ENCODE measurements around the gene RIMS1.
"Not testable (repeated sequence)": the region's sequence is repeated elsewhere in the genome, so short reads cannot be mapped to it uniquely, and the experiment has no call there.

The RIMS1 gene

DNA sequence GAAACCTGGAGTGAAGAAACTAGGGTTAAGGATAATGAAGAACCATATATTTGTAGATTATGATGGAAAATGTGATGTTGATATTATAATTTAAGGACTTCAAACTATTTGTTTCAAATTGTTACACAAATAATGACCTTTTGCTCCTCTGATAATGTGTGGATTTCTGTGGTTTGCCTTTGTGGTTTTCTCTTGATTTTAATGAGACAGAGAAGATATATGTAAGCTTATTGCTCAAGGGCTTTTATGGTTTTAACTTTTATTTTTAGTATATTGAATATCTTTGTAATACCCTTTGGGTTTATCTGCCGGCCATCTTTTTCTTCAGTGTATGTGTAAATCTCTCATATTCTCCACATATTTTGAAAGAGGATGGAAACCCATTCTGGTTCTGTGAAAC, 362.3 kb downstream of the RIMS1 start:
- no peak for ATAC-seq

DNA sequence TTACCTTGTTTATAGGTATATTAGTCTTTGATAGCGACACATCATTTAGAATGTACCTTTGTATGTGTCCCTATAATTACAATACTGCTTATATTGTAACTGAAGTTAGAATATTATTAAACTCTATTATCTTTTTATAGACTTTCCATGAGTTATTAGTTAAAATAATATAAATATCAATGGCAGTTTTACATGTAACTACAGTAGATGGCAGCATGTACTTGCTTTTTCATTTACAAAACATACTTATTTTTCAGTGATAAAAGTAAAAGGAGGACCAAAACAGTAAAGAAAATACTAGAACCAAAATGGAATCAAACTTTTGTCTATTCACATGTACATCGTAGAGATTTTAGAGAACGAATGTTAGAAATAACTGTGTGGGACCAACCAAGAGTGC, 364.3 kb downstream of the RIMS1 start:
- ATAC-seq = no peak

DNA sequence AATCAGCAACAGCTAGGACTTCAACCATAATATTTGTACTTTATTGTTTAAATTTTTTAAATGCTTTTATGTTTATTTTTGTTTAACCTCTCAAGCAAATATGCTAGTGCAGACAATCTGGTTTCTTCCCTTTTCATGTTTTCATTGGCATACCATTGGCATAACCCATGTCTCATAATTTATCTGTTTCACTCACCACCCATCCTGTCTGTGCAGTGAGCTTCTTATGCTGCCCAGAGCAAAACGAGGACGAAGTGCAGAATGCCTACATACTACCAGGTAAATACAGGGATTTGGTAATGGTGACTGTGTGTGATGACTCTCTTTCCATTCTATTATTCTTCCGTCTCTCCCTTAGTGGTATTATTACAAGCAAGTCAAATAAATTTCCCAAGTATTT, 374.1 kb downstream of the RIMS1 start:
- ATAC-seq = no peak

DNA sequence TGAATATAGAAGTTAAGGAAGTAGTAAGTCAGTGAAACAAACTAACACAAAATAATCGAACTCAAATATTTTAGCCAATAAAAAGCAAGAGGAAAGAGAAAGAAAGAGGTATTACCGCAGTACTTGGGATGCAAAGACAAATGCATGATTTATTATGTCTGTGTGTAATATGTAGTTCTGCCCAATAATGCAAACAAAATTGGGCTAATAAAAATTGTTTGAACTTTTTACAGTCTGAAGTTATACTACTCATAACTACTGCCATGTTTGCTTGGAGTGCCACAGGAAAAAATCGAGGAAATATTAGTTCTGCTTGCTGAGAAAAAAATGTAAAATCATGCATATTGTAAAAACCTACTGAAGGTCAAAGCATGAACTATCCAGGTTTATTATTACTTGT, 375.2 kb downstream of the RIMS1 start:
- no peak for ATAC-seq

DNA sequence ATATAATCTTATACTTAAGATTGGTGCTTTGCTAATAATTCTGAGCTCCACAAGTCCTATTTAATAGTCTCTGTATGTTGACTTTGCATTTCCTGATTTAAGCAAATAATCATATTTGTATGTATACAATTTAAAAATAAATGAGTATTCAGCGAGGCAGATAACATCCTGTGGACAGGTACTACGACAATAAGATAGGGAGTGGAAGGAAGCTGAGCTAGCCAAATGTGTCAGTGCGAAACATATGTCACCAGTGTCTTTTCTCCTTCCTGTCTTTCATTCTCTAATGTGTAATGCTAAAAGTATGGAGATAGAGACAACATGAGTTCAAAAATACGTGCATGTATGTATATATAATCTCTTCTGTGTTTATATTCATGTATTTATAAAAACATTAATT, 375.9 kb downstream of the RIMS1 start:
- no peak for ATAC-seq

DNA sequence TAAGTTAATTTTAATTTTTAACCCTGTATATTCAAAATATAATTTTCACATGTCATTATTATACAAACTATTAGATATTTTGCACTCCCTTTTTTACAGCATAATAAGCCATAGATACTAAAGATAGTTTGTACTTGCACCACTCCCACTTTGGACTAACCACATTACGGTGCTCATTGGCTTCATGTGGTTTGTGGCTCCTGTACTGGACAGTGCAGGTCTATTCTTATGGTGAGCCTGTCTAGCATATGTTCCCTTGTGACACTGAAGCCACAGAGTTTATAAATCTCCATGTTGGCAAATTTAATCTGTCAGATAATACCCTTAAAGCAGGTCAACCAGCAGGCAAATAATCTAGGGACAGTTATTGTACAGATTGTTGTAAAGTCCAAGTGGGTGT, 381.1 kb downstream of the RIMS1 start:
- ATAC-seq = no peak

DNA sequence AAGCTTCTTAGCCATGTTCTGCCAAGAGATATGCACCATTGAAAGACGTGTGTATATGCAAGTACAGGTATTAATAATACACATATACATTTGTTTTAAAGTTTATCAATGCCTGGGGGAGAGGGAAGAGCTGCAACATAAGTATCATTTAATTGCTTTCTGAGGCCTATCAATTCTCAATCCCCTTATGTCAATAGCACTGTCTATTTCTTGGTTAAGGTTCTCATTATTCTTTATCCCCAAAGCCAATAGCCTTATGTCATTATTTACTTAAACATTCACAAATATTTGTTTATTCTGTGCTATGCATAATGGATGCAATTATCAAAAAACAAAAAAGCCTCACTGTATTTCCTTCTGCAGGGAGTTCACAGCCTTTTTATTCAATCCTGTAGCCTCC, 385.2 kb downstream of the RIMS1 start:
- no peak for ATAC-seq

DNA sequence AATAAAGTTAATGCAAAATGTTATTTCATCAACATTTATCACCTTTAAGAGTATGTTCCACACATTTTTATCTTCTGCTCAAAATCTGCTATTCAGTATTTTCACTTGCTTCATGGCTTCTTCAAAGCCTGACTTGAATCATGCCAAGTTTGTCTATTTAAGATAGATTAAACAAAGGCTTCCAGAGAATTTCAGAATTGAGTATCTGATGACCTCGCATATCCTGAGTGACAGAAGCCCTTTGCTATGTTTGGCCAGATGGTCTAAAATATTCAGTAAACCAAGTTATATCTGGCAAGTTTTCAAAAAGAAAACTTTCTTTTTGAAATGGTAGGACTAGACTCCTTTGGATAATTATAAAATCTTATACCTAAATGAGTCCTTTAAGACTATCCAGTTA, 386.6 kb downstream of the RIMS1 start:
- ATAC-seq = no peak

DNA sequence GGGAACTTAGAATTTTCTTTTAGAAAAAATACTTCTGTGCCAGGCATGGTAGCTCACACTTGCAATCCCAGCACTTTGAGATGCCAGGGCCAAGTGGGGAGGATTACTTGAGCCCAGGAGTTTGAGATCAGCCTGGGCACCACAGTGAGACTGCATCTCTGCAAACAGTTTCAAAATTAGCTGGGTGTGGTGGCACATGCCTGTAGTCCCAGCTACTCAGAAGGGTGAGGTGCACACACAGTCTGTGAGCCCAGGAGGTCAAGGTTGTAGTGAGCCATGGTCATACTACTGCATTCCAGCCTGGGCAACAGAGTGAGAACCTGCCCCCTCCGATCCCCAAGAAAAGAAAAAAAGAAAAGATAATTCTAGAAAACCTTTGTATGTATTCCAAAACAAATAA, 389.5 kb downstream of the RIMS1 start:
- no peak for ATAC-seq

DNA sequence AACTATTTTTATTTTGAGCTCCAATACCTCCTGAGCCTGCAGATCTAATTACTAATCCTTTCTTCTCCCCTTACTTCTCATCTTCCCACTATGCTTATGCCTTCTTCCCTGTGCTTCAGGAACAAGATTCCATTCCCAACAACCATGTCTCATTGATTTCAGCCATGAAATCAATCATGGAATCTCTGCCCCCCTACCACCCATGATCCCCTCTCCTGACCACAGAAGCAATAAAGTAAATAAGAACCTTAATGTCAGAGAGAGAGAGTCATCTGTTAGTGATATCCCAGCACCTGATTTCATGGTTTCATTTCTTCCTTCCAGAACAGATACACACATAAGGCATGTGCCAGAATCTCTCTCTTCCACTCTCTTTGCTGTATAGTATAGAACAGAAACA, 395.9 kb downstream of the RIMS1 start:
- ATAC-seq = no peak

DNA sequence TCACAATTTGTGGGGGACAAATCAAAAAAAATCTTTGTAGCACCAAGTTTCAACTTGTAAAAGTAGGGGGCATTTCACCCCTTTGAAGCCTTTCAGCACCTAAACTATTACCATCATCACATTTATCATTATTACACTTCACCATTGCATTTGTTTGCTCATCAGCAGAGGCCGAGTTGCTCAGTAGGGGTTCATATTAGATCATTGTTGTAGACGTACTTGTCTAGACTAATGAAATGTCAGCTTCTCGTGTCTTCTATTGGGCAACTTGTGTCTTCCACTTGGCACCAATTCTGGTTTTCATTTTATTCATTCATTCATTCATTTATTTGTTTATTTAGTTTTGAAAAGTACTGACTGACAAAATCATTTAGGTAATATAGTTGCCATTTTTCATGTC, 397.2 kb downstream of the RIMS1 start:
- no peak for ATAC-seq

DNA sequence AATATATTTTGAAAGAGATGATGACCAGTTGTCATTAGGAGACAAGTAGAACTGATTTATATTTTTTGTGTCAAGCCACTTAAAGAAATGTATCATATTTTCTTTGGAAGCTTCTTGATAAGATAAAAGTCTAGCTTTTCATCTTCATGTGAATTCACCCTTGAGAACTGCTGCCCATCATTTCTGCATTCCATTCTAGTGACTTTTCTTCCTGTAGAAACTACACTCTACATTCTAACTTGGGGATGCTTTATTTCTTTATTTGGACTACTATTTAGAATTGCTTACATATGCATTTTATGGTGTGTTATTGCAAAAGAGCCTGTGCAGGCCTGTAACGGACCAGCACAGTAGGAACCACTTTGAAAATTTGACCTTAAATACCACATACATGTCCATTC, 400.6 kb downstream of the RIMS1 start:
- no peak for ATAC-seq

DNA sequence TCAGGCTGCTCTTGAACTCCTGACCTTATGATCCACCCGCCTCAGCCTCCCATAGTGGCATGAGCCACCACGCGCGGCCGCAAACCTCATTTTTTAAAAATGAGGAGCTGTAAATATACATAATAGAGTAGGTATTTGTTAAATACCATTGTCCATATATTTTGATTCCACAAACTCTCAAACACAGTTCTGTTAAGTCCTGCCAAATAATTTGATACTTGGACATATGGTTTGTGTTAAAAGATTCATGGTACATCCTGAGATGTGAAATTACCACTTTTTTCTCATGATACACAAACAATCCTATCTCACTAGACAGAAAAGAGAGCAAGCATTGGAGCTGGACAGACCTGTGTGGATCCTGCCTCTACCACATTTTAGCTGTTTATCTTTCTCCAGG, 401.5 kb downstream of the RIMS1 start:
- ATAC-seq = no peak

DNA sequence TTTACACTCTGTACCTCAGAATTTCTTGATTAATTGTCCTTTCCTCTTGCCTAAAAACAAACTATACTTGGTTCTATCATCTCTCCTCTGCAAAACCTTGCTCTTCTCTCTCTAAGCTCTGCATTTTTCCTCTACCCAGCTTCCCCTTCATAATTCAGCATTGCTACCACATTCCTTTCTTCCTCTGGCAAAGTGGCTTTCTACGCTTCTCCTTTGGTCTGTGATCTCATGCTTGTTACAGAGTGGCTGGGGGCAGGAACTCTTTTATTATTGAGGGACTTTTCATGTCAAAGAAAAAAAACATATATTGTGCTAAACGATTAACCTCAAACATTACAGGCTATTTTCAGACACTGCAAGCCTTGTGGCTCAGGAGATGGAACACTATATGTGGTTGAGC, 402.2 kb downstream of the RIMS1 start:
- ATAC-seq = no peak

DNA sequence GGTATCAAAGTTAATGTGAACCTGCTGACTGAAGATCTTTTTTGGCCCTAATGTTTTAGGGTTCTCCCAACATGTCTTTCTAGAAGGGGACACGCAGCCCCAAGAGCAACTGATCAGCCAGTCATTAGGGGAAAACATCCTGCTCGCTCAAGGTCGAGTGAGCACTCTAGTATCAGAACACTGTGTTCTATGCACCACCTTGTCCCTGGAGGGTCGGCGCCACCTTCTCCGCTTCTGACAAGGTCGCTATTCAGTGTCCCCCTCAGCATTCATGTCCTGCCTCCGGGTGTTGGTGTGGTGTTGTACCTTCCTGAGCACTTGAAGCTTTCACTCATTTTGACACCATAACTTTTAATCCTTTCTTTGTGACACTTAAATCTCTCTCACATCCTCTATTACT, 404.3 kb downstream of the RIMS1 start:
- ATAC-seq = no peak

DNA sequence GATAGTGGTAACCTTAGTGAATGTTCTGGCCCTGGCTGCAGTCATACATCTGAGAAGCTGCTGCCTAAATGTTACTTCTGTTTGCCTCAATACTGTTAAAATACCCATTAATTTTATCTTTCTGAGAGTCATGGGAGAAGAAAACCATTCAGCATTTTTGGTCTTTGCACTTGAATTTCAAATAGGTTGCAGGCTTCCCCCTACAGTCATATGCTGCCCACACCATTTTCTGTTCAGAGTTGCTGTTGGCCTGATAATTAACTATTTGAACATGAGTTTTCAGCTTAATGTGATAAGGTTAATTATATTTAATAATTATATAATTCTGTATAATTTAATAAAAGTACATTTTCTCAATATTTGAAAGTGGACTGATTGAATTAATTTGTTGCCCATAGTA, 410.0 kb downstream of the RIMS1 start:
- ATAC-seq = no peak

DNA sequence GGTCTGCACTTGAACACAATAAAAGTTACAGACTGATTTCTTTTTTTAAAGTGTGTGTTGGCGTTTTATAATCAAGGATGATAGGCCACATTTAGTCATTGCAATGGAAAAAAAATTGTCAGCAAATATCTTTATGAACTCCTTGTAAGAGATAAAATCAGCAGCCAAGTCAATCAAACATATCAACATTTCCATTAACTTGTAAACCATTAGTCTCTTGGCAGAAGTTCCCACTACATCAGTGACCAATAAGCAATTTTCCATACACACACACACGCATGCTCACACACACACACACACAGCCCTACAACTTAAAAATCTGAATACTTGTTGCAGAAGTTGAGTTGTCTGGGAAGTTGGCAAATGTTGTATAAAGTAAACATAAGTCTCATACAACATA, 419.6 kb downstream of the RIMS1 start:
- no peak for ATAC-seq

DNA sequence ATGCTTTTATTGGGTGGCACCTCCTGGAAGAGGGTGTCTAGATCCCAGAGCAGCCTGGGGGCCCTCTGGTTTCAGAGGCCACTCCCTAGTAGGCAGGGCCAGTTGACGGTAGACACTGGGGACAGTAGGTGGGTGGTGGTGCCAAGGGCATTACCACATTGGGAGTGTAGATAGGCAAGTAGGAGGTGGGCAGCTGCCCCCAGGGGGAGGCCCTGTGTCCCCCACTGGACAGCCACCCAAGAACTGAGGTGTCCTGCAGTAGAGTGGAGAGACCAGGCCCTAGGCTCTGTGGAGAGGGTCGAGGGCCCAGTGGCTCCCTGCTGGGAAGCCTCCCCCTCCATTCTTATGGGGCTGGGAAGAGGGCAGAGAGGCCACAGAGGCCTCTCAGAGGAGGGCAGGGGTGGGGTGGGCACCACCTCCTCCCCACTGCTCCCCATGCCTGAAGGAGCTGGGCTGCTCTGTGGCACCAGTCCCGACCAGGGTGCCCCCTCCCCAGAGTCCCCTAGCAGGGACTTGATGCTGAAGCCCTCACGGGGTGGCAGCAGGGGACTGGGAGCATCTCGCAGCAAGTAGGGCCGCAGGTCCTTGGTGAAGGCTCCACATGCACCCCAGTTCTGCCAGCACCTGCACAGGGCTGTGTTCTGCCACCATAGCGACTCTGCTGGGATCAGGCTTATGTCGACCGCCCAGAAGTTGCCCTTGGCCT, 430.5 kb downstream of the RIMS1 start:
- peak; percentile 21 to 33 for ATAC-seq

DNA sequence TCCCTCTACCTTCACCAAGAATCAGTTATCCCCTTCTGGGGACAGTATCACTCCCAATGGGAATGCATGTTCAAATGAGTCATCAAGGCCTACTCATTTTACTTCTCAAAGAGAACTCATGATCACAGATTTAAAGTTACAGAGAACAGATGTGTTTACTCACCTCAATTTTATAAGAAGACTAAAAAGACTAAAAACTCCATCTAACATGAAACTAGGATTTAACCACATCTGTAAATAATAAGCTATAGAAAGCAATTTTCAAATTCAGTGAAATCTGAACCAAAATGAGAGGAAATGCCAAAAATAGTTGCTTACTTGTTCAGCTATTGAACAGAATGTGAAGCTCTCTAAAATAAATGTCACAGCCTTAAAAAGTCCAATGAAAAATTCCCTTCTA, 435.4 kb downstream of the RIMS1 start:
- no peak for ATAC-seq

DNA sequence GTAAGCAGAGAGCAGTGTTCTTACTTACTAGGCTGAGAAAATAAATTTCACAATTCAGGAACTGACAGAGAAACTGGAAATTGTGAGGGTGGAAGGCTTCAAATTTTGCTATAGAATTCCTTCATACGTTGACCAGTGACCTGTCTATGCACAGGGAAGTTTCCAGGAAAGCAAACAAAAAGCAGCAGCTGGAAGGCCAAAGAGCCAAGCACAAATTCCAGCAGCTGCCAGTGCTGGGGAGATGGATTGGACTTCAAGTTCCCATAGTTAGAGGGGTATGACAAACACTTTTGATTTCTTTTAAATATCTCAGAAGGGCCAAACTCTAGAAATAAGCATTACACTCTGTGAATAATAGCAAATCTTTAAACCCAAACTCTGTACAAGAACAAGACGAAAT, 436.4 kb downstream of the RIMS1 start:
- ATAC-seq = no peak

DNA sequence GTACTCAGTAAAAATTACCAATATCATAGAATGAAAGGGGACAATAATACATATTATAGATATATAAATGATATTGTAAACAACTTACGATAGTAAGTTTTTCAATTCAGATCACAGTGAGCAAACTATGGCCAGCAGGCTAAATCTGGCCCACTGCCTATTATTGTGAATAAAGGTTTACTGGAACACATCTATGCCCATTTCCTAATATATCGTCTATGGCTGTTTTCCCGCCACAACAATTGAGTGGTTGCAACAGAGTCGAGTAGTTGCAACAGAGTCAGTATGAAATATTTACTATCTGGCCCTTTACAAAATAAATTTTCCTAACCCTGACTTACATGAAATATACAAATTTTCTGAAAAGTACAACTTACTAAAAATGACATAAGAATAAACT, 438.2 kb downstream of the RIMS1 start:
- ATAC-seq = no peak

DNA sequence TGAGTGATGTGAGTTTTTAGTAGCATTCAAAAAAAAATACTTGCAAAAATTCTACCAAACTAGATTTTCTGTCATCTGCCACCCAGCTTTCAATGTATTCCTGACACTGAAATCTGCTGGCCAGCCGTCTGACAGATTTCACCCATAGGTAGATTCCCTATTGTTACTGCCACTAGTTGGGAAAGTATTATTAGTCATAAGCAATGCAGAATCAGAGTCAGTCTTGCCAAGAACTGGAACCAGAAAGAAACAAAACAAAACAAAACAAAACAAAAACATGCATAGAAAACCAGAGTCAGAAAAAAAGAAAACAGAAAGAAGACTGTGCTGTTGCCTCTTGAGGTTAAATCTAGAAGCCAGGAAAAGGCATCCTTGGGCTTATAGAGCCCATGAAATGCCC, 442.4 kb downstream of the RIMS1 start:
- ATAC-seq = no peak

DNA sequence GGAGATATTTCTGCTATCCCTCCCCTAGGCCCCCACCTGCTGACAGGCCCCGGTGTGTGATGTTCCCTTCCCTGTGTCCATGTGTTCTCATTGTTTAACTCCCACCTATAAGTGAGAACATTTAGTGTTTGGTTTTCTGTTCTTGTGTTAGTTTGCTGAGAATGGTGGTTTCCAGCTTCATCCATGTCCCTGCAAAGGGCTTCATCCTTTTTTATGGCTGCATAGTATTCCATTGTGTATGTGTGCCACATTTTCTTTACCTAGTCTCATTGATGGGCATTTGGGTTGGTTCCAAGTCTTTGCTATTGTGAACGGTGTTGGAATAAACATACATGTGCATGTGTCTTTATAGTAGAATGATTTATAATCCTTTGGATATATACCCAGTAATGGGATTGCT, 448.9 kb downstream of the RIMS1 start:
- ATAC-seq = not testable (repeated sequence)

DNA sequence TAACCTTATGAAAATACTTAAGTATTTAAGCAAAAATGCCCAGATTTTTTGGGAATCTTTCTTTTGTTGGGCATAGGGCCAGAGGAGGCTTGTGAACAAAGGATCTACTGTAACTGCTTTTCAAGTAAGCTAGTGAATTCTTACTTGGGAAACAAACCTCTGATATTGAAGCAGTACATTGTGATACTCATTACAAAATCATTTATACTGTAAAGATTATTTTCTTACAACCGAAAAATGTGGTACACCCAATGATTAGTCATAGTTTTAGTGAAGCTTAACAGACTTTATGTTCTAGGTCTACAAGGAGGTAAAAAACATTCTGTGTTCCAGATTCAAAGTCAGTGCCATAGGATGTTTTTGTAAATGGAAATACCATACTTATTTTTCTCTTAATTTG, 462.6 kb downstream of the RIMS1 start:
- ATAC-seq = no peak

DNA sequence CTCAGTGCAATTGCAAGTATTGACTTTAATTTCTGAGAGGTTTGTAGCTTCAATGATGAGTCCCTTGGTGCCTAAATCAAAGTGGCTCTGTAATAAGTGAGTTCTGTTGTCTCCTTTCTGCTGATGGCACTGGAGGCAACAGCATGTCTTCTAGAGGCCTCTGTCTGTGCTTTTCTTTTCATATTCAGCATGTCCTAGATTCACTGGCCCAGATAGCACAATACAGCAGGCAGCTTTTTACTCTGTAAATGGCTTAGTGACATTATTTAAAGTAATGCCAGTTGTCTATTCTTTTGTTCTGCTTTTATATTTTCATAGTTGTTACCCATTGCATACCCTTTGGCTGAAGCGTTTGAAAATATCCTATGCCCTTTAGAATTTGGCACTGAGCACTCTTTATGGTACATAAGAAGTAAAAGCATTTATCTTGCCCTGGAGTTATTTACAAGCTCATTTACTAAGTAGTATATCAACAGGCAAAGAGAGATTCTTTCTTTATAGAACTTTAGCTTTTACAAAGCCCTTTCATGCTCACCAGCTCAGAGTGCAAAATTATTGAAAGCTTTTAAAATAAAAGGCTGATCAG, 464.0 kb downstream of the RIMS1 start:
- no peak for ATAC-seq
